Gastroesophageal sphincter (tissue), 4 donors: ENCODE data around the gene PGF. TPM values are rescaled to one million over a fixed set of nuclear protein-coding genes. Genes with fewer than 3 reads are reported as not detected.

Experiments used
- ATAC-seq: fragments of 150-250 bp; one replicate; pipeline ENCODE4 v1.9.1; 2016; ENCODE audit warnings: mild to moderate bottlenecking, moderate library complexity
- H3K27ac ChIP-seq, 4 donors: fragments of 200-600 bp; sonication (generic) in 3 of 4; 1 replicate in 3 of 4; 2 replicates in 1 of 4; pipeline ENCODE4 v1.5.1; 2016 to 2019
- H3K27me3 ChIP-seq: fragments of 200-600 bp; sonication (generic); one replicate; pipeline ENCODE4 v1.5.1; 2019
- H3K36me3 ChIP-seq, 2 donors: fragments of 200-600 bp; sonication (generic); one replicate each; pipeline ENCODE4 v1.5.1; 2019; ENCODE audit warnings: control low read depth in 1 of 2
- H3K4me1 ChIP-seq, 3 donors: fragments of 200-600 bp; sonication (generic); 1 replicate in 2 of 3; 2 replicates in 1 of 3; pipeline ENCODE4 v1.5.1; 2016 to 2019; ENCODE audit warnings: control low read depth in 2 of 3
- H3K4me3 ChIP-seq, 2 donors: fragments of 200-600 bp; sonication (generic); one replicate each; pipeline ENCODE4 v1.5.1; 2019; ENCODE audit warnings: mild to moderate bottlenecking in 1 of 2, moderate library complexity in 1 of 2
- H3K9me3 ChIP-seq, 3 donors: fragments of 200-600 bp; sonication (generic); one replicate each; pipeline ENCODE4 v1.5.1; 2017 to 2019; ENCODE audit warnings: control low read depth in 2 of 3
- CTCF ChIP-seq, 4 experiments: fragments of 200-600 bp in 2 of 4; fragments of 450-650 bp in 2 of 4; sonication (generic) in 1 of 4; IDR thresholded peaks; one replicate each; pipeline ENCODE4 v1.5.1; 2017 to 2019; ENCODE audit warnings: antibody characterized with exemption in 4 of 4, mild to moderate bottlenecking in 2 of 4, moderate library complexity in 2 of 4
- EP300 ChIP-seq: sonication (generic); formaldehyde crosslinking; IDR thresholded peaks from one replicate; pipeline ENCODE4 v1.6.1; 2017; ENCODE audit warnings: antibody characterized with exemption, mild to moderate bottlenecking
- POLR2A ChIP-seq, 2 donors: fragments of 450-650 bp; IDR thresholded peaks; one replicate each; pipeline ENCODE4 v1.6.1; 2017; ENCODE audit warnings: antibody characterized with exemption in 2 of 2, mild to moderate bottlenecking in 2 of 2, moderate library complexity in 1 of 2
- POLR2AphosphoS5 ChIP-seq: sonication (generic); formaldehyde crosslinking; IDR thresholded peaks from one replicate; pipeline ENCODE4 v1.6.1; 2017; ENCODE audit warnings: antibody characterized with exemption
- WGBS, 2 donors: methylation state at CpG; one replicate each; pipeline ENCODE4 v1.1.5; 2018; ENCODE audit warnings: low coverage in 1 of 2; 5-methylcytosine and 5-hydroxymethylcytosine counted together
- total RNA-seq, 4 donors: library from RNA; depleted of rRNA; stranded (reverse); fragments of >200 nt; gene quantifications; one replicate each; pipeline ENCODE4 v1.1.0, GENCODE V29; 2016

The PGF gene
- total RNA-seq, 4 donors from 2014 or later = 11.2 to 21.0 (median 16.5) TPM

GRCh38 chr14:74918380-74918779 is 37.0 kb downstream of the PGF start:
- no peak for ATAC-seq
- Histone ChIP-seq H3K36me3 (peaks cover 0 to 12% of the 10 kb centered on the region in 2 donors), H3K27ac (peak overlapping the region in 3 of 4 donors; percentile 32 to 64 (median 55)), H3K9me3 (no peaks in the 10 kb centered on the region), H3K4me1 (peaks cover 0 to 64% (median 20%) of the 10 kb centered on the region in 3 donors), H3K4me3 (no peak overlapping the region), H3K27me3 (no peaks in the 10 kb centered on the region)
- TF ChIP-seq EP300 = no peak
- TF ChIP-seq POLR2A (IDR thresholded peaks at IDR 0.05) = no peak
- no peak for TF ChIP-seq POLR2AphosphoS5
- TF ChIP-seq CTCF (IDR thresholded peaks at IDR 0.05) = no peak
- 96 to 100% methylated on average over 2 to 4 of the region's 9 CpGs for WGBS, 2 donors

- TF ChIP-seq POLR2A (IDR thresholded peaks at IDR 0.05) = no peak
- TF ChIP-seq EP300 = no peak
- TF ChIP-seq POLR2AphosphoS5 = peak; percentile 39
- no peak for TF ChIP-seq CTCF (IDR thresholded peaks at IDR 0.05)
- 30 to 47% methylated on average over 2 to 13 of the region's 13 CpGs for WGBS, 2 donors
- ATAC-seq = peak; percentile 69
- Histone ChIP-seq H3K9me3 (no peaks in the 10 kb centered on the region), H3K4me1 (peaks cover 0 to 58% (median 20%) of the 10 kb centered on the region in 3 donors), H3K36me3 (peaks cover 0 to 12% of the 10 kb centered on the region in 2 donors), H3K27ac (peak overlapping the region in 3 of 4 donors; percentile 55 to 64 (median 56)), H3K27me3 (no peaks in the 10 kb centered on the region), H3K4me3 (no peak overlapping the region)
These were observed 37.7 kb downstream of the PGF start for GRCh38 chr14:74917646-74918081.

- Histone ChIP-seq H3K4me3 (no peak overlapping the region), H3K27ac (peak overlapping the region in 3 of 4 donors; percentile 55 to 64 (median 56)), H3K27me3 (no peaks in the 10 kb centered on the region), H3K36me3 (peaks cover 0 to 12% of the 10 kb centered on the region in 2 donors), H3K4me1 (peaks cover 0 to 53% (median 20%) of the 10 kb centered on the region in 3 donors), H3K9me3 (no peaks in the 10 kb centered on the region)
- WGBS, 2 donors = 93% methylated on average over 4 of the region's 5 CpGs; no CpG with 5 or more reads in 1 of the 2 donors
- TF ChIP-seq POLR2AphosphoS5 = no peak
- TF ChIP-seq CTCF (IDR thresholded peaks at IDR 0.05) = no peak
- no peak for TF ChIP-seq EP300
- no peak for TF ChIP-seq POLR2A (IDR thresholded peaks at IDR 0.05)
- ATAC-seq = no peak
These were observed 38.2 kb downstream of the PGF start for GRCh38 chr14:74917178-74917543.

GRCh38 chr14:74915826-74916225 is 39.6 kb downstream of the PGF start:
- TF ChIP-seq CTCF (IDR thresholded peaks at IDR 0.05) (no peak), POLR2A (IDR thresholded peaks at IDR 0.05) (no peak), POLR2AphosphoS5 (no peak), EP300 (no peak)
- Histone ChIP-seq H3K36me3 (peaks cover 0 to 12% of the 10 kb centered on the region in 2 donors), H3K27me3 (no peaks in the 10 kb centered on the region), H3K27ac (peak overlapping the region in 2 of 4 donors; percentile 16 to 35), H3K4me3 (no peak overlapping the region), H3K4me1 (peaks cover 0 to 52% (median 20%) of the 10 kb centered on the region in 3 donors), H3K9me3 (no peaks in the 10 kb centered on the region)
- no peak for ATAC-seq
- WGBS, 2 donors = 30 to 48% methylated on average over 2 to 7 of the region's 7 CpGs

GRCh38 chr14:74915426-74915825 is 40.0 kb downstream of the PGF start:
- Histone ChIP-seq H3K4me1 (peaks cover 0 to 52% (median 20%) of the 10 kb centered on the region in 3 donors), H3K4me3 (no peak overlapping the region), H3K27ac (peak overlapping the region in 2 of 4 donors; percentile 16 to 35), H3K36me3 (peaks cover 0 to 12% of the 10 kb centered on the region in 2 donors), H3K27me3 (no peaks in the 10 kb centered on the region), H3K9me3 (no peaks in the 10 kb centered on the region)
- WGBS, 2 donors = 83% methylated on average over 1 to 4 of the region's 4 CpGs
- TF ChIP-seq CTCF (IDR thresholded peaks at IDR 0.05) (no peak), EP300 (no peak), POLR2A (IDR thresholded peaks at IDR 0.05) (no peak), POLR2AphosphoS5 (no peak)
- ATAC-seq = no peak
